ENCODE measurements around the gene TNFRSF13B. TPM values are rescaled to one million over a fixed set of nuclear protein-coding genes. Genes with fewer than 3 reads are reported as not detected.
A peak's percentile ranks its signal among the peaks of the same experiment; 100 is the strongest.

The TNFRSF13B gene
- total and polyA plus RNA-seq, 2 experiments from 2014 or later: 0.24 TPM; not detected in 1

DNA sequence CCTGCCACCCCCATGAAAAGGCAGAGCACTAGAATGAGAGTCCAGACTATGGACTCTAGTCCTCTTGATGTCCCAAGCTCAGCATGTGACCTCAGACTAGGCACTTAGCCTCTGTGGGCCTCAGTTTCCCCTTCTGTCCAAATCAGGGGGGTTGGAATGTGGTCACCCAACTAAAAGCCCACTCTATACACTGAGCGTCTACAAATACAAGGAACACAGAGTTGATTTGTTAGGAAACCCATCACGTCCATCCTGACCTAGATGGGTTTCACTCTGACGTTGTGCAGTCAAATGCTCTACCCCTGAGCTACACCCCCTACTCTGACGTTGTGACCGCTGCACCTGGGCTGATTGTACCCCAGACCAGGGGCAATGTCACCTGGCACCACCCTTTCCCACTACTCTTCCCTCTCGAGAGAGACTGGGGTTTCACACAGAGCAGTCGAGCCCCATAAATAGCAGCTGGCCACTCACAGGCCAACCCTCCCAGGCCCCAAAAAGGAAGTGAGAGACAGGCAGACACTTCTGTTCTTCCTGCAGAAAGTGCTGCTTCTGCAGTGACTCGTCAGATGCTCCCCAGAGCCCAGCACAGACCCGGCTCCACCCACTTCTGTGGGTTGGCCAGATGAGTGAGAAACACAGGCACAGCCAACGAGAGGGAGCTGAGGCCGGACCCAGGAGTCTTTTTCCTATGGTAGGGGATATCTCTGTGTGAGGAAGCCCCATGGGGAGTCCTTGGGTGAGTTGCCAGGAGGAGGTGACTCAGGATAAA lies 16.1 kb upstream of the TNFRSF13B start:
- Histone ChIP-seq H3F3A (replicated peaks; ENCODE audit: low read depth) (no peaks in the 10 kb centered on the region), H3K4me2 (no peak overlapping the region), H3K4me1 (ENCODE audit: insufficient read depth) (no peaks in the 10 kb centered on the region), H3K4me3 (no peak overlapping the region), H3K27ac (ENCODE audit: low read depth) (no peak overlapping the region), H2AFZ (peak overlapping the region; percentile 69), H3K27me3 (ENCODE audit: insufficient read depth) (no peaks in the 10 kb centered on the region), H3K36me3 (ENCODE audit: insufficient read depth) (no peaks in the 10 kb centered on the region), H3K9me2 (ENCODE audit: insufficient read depth) (no peaks in the 10 kb centered on the region), H3K79me2 (replicated peaks; ENCODE audit: insufficient read depth) (no peaks in the 10 kb centered on the region), H4K20me1 (replicated peaks; ENCODE audit: insufficient read depth) (no peaks in the 10 kb centered on the region)
- ATAC-seq (peak; percentile 71), DNase-seq (ENCODE audit: low spot score) (peak; percentile 39)
- Mint-ChIP-seq H3K4me3 (no peak overlapping the region), H3K4me1 (peaks cover 4% of the 10 kb centered on the region; the same call in 1 of the 3 replicates), H3K27me3 (ENCODE audit: insufficient read depth, low read depth, poor library complexity) (peaks cover 5% of the 10 kb centered on the region), H3K27ac (no peak overlapping the region), H3K9me3 (no peaks in the 10 kb centered on the region), H3K36me3 (ENCODE audit: low read depth) (no peaks in the 10 kb centered on the region)
- TF ChIP-seq, protein P1, sequence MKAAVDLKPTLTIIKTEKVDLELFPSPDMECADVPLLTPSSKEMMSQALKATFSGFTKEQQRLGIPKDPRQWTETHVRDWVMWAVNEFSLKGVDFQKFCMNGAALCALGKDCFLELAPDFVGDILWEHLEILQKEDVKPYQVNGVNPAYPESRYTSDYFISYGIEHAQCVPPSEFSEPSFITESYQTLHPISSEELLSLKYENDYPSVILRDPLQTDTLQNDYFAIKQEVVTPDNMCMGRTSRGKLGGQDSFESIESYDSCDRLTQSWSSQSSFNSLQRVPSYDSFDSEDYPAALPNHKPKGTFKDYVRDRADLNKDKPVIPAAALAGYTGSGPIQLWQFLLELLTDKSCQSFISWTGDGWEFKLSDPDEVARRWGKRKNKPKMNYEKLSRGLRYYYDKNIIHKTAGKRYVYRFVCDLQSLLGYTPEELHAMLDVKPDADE (IDR thresholded peaks at IDR 0.05): no peak
- no peak for TF ChIP-seq ZNF114 (CRISPR knock-in tag; IDR thresholded peaks at IDR 0.05)
- no peak for TF ChIP-seq ZNF331 (CRISPR knock-in tag; IDR thresholded peaks at IDR 0.05; ENCODE audit: low read depth)
- TF ChIP-seq JUNB (IDR thresholded peaks at IDR 0.05; ENCODE audit: unreplicated experiment): no peak
- TF ChIP-seq REST (IDR thresholded peaks at IDR 0.05; ENCODE audit: unreplicated experiment): no peak
- TF ChIP-seq, protein P2, sequence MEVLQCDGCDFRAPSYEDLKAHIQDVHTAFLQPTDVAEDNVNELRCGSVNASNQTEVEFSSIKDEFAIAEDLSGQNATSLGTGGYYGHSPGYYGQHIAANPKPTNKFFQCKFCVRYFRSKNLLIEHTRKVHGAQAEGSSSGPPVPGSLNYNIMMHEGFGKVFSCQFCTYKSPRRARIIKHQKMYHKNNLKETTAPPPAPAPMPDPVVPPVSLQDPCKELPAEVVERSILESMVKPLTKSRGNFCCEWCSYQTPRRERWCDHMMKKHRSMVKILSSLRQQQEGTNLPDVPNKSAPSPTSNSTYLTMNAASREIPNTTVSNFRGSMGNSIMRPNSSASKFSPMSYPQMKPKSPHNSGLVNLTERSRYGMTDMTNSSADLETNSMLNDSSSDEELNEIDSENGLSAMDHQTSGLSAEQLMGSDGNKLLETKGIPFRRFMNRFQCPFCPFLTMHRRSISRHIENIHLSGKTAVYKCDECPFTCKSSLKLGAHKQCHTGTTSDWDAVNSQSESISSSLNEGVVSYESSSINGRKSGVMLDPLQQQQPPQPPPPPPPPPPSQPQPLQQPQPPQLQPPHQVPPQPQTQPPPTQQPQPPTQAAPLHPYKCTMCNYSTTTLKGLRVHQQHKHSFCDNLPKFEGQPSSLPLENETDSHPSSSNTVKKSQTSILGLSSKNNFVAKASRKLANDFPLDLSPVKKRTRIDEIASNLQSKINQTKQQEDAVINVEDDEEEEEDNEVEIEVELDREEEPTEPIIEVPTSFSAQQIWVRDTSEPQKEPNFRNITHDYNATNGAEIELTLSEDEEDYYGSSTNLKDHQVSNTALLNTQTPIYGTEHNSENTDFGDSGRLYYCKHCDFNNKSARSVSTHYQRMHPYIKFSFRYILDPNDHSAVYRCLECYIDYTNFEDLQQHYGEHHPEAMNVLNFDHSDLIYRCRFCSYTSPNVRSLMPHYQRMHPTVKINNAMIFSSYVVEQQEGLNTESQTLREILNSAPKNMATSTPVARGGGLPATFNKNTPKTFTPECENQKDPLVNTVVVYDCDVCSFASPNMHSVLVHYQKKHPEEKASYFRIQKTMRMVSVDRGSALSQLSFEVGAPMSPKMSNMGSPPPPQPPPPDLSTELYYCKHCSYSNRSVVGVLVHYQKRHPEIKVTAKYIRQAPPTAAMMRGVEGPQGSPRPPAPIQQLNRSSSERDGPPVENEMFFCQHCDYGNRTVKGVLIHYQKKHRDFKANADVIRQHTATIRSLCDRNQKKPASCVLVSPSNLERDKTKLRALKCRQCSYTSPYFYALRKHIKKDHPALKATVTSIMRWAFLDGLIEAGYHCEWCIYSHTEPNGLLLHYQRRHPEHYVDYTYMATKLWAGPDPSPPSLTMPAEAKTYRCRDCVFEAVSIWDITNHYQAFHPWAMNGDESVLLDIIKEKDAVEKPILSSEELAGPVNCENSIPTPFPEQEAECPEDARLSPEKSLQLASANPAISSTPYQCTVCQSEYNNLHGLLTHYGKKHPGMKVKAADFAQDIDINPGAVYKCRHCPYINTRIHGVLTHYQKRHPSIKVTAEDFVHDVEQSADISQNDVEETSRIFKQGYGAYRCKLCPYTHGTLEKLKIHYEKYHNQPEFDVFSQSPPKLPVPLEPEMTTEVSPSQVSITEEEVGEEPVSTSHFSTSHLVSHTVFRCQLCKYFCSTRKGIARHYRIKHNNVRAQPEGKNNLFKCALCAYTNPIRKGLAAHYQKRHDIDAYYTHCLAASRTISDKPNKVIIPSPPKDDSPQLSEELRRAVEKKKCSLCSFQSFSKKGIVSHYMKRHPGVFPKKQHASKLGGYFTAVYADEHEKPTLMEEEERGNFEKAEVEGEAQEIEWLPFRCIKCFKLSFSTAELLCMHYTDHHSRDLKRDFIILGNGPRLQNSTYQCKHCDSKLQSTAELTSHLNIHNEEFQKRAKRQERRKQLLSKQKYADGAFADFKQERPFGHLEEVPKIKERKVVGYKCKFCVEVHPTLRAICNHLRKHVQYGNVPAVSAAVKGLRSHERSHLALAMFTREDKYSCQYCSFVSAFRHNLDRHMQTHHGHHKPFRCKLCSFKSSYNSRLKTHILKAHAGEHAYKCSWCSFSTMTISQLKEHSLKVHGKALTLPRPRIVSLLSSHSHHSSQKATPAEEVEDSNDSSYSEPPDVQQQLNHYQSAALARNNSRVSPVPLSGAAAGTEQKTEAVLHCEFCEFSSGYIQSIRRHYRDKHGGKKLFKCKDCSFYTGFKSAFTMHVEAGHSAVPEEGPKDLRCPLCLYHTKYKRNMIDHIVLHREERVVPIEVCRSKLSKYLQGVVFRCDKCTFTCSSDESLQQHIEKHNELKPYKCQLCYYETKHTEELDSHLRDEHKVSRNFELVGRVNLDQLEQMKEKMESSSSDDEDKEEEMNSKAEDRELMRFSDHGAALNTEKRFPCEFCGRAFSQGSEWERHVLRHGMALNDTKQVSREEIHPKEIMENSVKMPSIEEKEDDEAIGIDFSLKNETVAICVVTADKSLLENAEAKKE (CRISPR knock-in tag; IDR thresholded peaks at IDR 0.05): no peak
- no peak for TF ChIP-seq EZH2 (IDR thresholded peaks at IDR 0.05; ENCODE audit: low read depth, unreplicated experiment)
- TF ChIP-seq NANOG (IDR thresholded peaks at IDR 0.05; ENCODE audit: borderline replicate concordance): no peak
- no peak for TF ChIP-seq CREB1 (CRISPR knock-in tag; IDR thresholded peaks at IDR 0.05; ENCODE audit: low read depth)
- TF ChIP-seq POLR2AphosphoS5 (IDR thresholded peaks at IDR 0.05; ENCODE audit: low read depth): no peak
- TF ChIP-seq EZH2phosphoT487 (IDR thresholded peaks at IDR 0.05; ENCODE audit: unreplicated experiment): no peak
- TF ChIP-seq, protein P3, sequence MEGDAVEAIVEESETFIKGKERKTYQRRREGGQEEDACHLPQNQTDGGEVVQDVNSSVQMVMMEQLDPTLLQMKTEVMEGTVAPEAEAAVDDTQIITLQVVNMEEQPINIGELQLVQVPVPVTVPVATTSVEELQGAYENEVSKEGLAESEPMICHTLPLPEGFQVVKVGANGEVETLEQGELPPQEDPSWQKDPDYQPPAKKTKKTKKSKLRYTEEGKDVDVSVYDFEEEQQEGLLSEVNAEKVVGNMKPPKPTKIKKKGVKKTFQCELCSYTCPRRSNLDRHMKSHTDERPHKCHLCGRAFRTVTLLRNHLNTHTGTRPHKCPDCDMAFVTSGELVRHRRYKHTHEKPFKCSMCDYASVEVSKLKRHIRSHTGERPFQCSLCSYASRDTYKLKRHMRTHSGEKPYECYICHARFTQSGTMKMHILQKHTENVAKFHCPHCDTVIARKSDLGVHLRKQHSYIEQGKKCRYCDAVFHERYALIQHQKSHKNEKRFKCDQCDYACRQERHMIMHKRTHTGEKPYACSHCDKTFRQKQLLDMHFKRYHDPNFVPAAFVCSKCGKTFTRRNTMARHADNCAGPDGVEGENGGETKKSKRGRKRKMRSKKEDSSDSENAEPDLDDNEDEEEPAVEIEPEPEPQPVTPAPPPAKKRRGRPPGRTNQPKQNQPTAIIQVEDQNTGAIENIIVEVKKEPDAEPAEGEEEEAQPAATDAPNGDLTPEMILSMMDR (conservative IDR thresholded peaks at IDR 0.05; ENCODE audit: low read depth in 2 of 2): no peak
- TF ChIP-seq STAT1 (IDR thresholded peaks at IDR 0.05; ENCODE audit: unreplicated experiment): no peak
